ENCODE measurements around the gene HOXA13.

HOXA13 gene

DNA sequence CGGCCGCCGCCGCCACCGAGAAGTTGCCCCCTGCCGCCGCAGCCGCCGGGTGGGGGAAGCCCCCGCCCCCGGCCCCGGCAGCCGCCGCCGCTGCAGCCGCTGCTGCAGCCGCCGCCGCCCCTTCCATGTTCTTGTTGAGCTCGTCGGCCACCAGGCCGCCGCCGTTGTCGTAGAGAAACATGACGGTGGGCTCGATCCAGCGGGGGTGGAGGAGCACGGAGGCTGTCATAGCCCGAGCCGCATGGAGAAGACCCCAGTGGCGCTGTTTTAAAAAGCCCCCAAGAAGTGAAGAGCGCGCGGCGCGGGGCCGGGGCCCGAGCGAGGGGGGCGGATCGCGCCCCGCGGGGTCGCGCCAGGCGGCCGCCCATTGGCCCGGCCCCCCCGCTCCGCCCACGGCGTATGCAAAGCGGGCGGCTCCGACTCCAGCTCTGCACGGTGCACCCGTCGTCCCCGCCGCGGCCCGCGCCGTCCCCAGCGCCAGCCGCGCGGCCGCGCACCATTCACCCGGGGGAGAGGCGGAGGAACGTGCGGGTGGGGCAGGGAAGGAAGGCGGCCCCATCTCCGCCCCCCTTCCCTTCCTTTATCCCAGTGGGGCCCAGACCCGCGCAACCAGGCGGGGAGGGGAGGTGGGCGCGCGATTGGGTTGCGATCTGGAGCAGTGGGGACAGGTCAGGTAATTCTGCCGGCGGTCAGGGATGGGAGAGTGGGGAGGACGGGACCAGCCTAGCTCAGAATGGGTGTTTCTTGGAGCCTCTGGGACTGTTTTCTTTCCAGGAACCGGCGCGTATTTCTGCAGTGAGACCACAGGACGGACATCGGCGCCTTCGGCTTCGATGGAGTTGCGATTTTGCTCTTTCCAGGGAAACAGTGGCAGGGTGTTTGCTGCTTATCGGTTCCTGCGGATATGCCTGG lies at the start of gene HOXA13:
Gene HOXA13, minus strand, starts transcription at position 243 of the 912 bp plus-strand sequence. Its CDS starts 14 bp downstream, at position 229.
- DNase-seq (ENCODE audit: low read depth, low spot score), result no peak

DNA sequence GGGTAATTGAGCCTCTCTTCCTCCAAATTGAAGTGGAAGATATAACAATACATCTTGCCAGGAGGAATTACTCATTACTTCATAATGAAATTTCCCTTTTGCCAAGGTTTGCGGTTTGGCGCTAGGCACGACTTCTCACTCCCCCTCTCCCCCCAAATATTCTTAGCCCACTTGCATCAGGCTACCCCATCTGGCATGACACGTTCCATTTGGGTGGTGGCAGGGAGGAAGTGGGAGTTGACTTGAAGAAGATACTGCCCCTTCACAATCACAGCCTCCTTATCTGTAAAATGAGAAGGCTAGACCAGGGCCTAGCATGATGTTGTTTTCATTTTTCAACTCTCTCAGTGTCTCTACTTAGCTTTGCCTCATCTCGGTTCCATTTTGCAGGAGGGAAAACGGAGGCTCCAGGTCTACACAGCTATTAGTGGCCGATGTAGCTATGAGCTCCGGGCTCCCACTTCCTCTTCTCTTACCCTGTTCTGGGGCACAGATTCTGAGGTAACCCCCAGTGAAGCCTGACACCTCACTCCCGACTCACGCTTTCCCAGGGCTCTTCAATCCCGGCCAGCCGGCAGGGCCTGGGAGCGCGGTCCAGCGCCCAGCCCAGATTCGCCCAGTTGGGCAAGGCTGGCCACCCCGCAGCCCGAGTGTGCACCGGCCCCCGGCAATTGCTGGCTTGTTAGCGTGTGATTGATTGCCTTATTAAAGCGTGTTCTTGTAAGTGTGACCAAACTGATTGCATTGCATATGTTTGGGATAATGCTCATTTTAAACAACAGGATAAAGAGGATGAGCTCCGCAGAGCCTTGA lies 49.2 kb upstream of the HOXA13 start:
- DNase-seq (ENCODE audit: low read depth, low spot score), result no peak

DNA sequence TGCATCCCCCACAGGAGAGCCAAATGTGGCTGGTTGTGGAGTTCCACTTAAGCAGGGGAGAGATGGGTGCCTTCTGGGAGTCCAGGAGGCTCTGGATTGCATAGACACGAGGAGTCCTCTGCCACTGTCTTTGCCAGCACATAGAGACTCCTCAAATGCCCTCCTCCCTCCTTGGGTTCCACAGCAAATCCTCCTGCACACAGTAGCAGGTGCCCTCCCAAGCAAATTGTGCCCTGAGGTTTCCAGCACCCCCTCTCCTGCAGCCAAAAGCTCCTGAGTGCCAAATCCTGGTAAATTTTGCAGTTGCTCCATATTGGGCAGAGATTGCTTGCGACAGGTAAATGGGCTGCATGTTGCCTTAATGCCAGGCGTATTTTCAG lies 48.5 kb upstream of the HOXA13 start:
- DNase-seq (ENCODE audit: low read depth, low spot score), result no peak

DNA sequence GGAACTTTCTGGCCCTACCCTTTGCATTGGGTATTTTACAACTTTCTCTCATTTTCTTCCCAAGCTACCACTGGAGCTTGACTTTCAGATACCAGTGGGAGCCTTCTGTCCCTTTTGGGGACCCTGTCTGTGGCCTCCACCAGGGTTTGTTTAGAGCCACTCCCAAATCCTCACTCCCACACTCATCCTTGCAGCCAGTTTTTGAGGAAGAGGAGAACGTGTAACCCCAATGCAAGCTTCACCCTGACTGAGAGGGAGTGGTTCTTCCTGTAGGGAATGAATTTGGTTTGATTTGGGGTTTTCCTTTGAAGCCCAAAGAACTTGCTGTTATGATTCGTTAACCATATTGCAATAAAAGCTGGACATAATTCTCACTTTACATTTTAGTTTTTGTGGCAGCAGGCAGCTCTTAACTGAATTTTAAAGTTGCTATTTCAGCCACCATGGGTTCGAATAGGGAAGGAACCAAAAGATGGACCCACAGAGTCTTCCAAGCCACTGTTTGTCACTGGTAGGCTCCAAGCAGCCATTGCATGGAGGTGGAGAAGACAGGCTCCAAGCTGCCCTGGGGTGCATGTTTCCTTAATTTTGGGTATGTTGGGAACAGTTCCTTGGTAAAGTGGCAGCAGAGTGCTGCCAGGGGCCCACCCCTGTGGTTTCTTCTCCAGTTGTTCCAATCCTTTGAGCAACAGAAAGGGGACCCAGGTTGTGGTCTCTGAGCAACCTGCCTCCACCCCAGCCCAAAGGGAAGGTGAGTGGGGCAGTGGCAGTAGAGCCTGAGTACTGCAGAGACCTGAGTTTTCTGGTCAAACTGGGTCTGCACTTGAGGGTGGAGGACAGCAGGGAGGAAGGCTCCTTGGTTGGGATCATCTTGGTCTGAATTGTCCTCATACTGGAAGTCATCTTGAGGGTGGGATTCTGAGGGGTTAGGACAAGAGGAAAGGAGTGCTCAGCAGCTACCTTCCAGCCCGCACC lies 47.8 kb upstream of the HOXA13 start:
- no peak for DNase-seq (ENCODE audit: low read depth, low spot score)

DNA sequence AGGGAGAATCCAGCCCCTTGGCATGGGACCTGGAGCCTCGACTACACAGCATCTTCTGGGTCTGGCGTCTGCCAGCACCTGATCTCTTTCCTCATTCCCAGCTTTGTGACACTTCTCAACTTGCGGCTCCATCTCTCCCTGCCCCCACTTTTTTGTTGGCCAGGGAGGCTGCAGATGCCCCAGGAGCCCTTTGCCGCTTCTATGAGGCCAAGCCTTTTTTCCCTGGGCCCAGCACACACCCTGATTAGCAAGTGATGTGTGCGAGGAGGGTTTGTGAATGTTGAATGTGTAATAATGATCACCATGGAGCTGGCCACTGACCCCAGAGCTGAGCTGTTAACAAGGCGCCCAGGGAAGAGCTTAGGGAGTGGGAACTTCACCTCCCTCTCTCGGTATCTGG lies 47.1 kb upstream of the HOXA13 start:
- no peak for DNase-seq (ENCODE audit: low read depth, low spot score)

DNA sequence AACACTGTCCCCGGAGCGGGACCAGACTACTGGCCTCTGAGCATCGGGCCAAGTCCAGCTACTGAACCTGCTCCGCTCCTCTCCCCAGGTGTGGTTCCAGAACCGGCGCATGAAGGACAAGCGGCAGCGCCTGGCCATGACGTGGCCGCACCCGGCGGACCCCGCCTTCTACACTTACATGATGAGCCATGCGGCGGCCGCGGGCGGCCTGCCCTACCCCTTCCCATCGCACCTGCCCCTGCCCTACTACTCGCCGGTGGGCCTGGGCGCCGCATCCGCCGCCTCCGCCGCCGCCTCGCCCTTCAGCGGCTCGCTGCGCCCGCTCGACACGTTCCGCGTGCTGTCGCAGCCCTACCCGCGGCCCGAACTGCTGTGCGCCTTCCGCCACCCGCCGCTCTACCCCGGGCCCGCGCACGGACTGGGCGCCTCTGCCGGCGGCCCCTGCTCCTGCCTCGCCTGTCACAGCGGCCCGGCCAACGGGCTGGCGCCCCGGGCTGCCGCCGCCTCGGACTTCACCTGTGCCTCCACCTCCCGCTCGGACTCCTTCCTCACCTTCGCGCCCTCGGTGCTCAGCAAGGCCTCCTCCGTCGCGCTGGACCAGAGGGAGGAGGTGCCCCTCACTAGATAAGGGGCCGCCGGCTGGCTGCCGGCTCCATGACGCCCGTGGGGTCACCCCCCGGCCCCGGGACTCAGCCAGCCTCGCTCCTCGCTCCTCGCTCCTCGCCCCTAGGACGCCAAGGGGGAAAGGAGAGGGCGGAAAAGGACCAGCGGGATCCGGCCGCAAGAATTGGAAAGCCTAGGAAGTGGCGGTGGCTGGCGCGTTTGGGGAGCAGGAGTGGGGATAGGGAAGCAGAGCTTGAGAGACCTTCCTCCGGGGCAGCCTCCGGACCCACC lies 46.2 kb upstream of the HOXA13 start:
- DNase-seq (ENCODE audit: low read depth, low spot score), result no peak

DNA sequence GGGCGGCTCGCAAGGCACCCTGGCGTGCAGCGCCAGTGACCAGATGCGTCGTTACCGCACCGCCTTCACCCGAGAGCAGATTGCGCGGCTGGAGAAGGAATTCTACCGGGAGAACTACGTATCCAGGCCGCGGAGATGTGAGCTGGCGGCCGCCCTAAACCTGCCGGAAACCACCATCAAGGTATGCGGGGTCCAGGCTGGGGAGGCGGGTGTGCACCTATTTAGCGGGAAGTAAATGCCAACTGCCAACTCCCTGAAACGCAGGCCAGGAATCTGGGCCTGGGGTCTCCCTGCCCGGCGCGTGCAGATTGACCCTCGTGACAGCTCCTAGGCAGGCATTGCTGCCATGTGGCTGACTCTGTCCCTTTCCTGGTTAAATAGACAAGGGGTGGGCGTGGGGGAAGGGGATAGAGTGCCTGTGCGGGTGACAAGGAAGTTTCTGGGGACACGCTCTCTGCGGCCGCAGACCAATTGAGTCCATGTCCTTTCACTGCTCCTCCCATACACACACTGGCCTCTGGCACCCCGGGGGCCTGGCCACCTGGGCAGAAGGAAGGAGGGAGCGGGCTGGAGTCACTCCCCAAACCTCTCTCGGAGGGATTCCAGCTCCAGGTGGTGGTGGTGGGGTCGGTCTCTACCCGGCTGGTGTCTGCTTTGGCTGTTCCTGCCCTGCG lies 45.4 kb upstream of the HOXA13 start:
- no peak for DNase-seq (ENCODE audit: low read depth, low spot score)

DNA sequence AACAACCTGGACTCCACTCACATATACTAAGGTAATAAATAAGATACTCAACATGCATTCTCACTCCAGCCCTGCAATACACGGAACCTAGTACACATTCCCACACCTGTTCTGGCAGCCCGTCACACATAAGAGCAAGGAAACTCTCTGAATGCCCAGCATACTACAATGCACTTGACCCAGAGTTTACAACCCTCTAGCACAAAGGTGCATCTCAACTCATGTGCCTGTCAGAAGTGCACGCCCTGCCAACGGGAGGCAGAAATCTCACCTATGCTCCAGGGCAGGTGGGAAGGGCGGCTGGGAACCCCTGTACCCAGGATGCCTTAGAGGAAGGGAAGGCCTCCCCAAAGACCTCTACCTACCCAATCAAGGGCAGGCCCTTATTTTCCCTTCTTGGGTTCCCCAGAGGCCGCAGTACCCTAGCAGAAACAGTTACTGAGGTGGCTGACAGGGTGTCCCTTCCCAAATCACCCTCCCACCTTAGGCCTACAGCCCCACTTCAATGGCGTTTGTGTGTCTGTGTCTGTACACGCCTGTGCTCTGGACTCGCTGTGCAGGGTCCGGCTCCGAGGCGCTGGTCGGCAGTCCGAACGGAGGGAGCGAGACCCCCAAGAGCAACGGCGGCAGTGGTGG lies 44.7 kb upstream of the HOXA13 start:
- no peak for DNase-seq (ENCODE audit: low read depth, low spot score)

DNA sequence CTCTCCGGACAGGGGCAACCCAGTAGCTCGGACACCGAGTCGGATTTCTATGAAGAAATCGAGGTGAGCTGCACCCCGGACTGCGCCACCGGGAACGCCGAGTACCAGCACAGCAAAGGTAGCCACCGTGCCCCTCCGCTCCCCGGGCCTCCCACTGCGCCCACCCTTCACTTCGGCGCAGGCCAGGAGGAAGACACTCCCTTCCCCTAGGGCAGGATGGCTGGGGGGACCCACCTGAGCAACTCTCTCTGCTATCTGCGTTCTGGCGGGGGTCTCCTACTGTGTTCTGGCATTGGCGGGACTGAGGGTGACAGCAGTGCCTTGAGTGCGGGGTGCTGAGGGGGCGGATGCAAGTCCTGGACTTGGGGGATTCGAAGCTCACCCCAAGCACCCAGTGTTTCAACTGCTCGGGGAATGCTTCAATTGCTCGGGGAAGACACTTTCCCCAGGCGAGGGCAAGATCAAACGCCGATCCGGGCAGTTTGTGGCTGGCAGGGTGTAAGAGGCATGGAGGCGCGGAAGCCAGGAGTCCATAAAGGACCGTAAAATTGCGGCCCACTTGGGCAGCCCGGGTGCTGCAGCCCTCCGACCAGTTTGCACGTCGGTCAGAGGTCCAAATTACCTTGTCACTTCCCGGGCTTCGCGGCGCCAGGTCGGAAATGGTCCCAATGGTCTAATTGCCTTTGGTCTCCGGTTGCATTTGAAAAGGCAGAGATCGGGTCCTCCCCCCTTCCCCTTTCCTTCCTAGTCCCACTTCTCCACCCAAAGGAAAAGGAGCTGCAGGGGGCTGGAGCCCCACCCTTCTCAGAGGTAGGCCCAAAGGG lies 43.7 kb upstream of the HOXA13 start:
- DNase-seq (ENCODE audit: low read depth, low spot score), result no peak

DNA sequence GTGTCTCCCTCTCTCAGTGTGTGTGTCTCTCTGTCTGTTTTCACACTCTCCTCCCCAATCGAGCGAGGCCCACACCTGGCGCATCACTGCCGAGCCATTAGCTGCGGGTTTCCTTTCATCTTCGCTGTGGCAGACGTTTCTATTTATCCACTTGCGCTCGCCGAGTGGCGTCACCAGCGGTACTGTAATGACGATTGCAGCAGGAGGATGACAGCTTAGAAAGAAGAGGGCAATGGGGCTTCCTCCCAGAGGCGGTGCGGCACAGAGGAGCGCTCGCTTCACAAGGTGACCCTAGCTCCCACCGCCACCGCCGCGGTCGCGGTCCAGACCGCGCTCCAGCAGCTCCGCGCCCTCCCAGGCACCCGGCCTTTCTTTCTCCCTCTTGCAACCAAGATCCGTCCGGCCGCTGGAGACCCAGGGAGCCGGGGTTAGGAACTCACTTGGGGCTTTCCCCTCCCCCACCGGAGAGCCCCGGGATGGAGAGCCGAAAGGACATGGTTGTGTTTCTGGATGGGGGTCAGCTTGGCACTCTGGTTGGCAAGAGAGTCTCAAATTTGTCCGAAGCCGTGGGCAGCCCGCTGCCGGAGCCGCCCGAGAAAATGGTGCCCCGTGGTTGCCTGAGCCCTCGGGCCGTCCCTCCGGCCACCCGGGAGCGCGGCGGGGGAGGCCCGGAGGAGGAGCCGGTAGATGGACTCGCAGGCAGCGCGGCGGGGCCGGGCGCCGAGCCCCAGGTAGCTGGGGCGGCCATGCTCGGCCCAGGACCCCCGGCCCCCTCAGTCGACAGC lies 42.9 kb upstream of the HOXA13 start, which contains the start of gene EVX1:
Gene EVX1, plus strand, starts transcription at position 248 of the 785 bp plus-strand sequence. Its CDS starts 229 bp downstream, at position 477.
- DNase-seq (ENCODE audit: low read depth, low spot score), result no peak

DNA sequence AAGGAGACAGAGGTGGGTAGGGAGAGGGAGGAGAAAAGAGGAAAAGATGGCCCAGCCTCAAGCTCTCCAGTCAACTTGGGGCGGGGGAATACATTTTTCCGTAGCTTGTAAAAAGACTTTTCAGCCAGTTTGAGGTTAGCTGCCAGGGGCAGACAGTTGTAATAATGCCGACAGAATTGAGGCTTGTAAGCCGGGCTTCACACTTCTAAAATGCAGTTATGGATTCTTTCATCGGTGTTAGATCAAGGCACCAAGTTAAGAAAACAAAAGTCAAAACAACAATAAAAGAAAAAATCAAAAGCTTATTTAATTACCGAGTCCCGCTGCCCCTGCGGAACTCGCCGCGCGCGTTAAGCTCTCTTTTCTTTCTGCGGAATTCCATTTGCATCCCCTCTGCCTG lies 42.3 kb upstream of the HOXA13 start:
- no peak for DNase-seq (ENCODE audit: low read depth, low spot score)

DNA sequence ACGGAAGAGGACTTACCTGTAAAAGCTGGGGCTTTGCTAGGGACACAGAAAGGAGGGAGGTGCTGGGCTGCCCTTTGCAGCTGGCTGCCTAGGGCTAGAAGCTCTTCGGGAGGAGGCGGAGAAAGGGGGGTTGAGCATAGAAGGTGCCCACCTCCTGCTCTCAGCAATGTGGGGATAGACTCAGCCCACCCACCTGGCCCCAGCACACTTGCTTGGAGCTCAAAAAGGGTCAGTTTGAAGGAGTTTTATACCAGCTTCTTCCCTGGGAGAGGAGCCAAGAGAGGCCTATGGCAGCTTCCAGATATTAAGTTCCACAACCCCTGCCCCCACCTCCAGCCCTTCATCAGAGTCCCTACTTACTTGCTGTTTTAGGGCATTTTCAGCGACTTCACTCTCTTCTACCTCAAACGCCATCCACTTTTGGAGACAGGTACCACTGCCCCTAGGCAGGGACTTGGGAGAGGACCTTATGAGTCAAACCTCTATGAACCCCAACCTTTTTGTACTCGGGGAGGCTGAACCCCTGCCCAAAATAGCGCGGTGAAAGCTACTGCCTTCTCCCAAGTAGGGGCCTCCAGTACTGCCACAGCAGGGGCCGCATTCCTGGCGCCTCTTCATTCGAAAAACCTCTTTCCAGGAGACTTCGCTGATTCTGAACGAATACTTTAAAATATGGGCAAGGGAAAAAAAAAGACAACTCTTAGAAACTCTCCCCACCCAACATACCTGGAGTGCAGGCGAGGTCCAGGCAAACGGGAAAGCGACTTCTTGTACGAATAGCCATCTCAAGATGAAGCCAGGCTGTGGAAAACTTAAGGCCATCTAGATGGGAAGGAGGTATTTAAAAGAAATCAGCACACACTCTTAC lies 41.5 kb upstream of the HOXA13 start:
- DNase-seq (ENCODE audit: low read depth, low spot score), result no peak

DNA sequence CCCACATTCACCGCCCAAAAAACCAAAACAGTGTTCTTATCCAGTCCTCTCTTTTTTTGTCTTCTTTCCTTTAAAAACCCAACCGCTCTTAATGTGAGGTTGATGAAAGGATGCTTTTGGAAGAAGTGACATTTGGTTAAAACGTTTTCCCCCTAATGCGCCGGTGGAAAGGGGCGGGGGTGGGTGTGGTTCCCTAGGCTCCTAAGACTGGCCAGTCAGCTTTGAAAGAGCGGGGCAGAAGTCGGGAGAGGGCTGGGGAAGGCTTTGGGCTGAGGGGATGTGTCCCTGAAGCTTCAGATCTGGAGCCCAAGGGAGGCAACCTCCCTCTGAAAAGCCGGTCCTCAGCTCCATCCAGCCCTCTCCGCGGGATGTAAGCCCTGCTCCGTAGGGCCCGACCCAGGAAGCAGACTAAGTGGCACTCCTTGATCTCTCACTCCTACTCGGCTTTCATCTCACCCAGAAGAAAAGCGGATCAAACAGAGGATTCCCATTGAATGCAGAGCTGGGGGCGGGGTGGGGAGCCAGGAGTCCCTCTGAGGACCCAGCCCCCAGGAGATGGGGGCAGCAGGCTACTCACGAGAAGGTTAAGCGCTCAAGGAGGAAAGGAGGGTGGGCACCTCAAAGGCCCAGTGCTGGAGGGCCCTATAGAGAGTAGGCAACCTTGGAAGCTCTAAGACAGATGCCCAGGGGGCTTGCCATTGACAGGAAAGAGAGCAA lies 40.3 kb upstream of the HOXA13 start:
- DNase-seq (ENCODE audit: low read depth, low spot score), result no peak

DNA sequence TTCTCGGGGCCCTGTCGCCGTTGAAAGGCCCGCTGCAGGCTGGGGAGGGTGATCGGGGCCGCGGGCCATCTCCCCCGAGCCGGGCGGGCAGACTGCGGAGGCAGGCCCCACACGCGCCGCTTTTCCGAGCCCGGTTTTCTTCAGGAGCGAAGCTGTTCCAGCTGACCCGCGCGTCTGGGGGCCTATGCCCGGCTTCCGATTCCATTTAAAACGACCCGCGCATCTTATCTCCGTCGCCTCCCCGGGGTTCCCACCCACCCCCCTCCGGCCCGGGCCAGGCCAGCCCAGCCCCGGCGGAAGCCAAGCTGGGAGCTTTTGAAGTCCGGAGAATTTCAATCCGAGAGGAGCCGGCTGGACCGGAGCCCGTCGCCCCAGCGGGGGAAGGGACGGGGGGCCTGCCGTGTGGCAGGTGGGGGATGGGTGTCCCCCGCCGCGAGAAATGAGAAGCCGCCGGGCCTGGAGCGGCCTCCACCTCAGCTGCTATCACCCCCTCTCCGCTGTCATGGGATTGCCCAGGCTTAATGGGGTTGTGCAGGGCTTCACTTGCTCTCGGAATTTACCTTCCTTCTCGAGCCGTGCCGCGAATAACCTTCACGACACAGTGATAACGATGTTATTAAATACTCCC lies 39.6 kb upstream of the HOXA13 start:
- DNase-seq (ENCODE audit: low read depth, low spot score), result peak; percentile 14

DNA sequence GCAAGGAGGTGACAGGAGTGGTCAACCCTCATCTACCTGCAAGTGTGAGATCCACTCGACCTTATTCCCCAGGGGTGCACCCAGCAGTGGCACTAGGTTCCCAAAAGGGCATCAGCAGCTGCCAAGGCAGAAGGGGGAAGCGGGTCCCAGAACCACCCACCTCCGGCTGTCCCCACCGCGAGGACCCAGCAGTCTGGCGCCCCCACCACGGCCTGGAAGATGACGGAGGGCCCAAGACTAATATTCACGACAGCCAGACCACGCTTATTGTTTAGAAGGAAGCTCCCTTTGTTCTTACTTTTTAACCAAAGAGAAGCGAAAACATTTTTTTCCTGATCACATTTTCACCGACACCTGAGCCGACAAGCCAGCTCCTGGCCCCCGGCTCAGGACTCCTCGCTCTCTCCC lies 39.1 kb upstream of the HOXA13 start:
- DNase-seq (ENCODE audit: low read depth, low spot score), result no peak

Measured in astrocyte of the hippocampus (primary cell).